DND-41 (cell line): Measurements from ENCODE around the gene QSOX2.
A peak's percentile ranks its signal among the peaks of the same experiment; 100 is the strongest.

ENCODE experiments used
- ATAC-seq: fragments of 200-7000 bp; cut with Tn5 transposase; 3 replicates; pipeline ENCODE4 v1.9.1; 2021; ENCODE audit warnings: low read depth; ENCODE audit not compliant: insufficient read depth
- DNase-seq: peaks from one replicate; pipeline ENCODE4 v3.0.0-alpha.2; 2020
- H2AFZ ChIP-seq: 2 replicates; pipeline ENCODE4 v1.6.0; 2012; ENCODE audit warnings: low read depth, low read length
- H3K27ac ChIP-seq: 2 replicates; pipeline ENCODE4 v1.5.1; 2012; ENCODE audit warnings: low read length, inconsistent platforms
- H3K27me3 ChIP-seq: fragments of 200-600 bp; sonication (generic); 2 replicates; pipeline ENCODE4 v1.6.0; 2012; ENCODE audit warnings: low read length, mild to moderate bottlenecking, inconsistent platforms; ENCODE audit not compliant: insufficient read depth, poor library complexity
- H3K36me3 ChIP-seq: 2 replicates; pipeline ENCODE4 v1.5.1; 2012; ENCODE audit warnings: low read length, inconsistent platforms; ENCODE audit not compliant: insufficient read depth
- H3K4me1 ChIP-seq: 2 replicates; pipeline ENCODE4 v1.5.1; 2012; ENCODE audit warnings: mild to moderate bottlenecking, low read length; ENCODE audit not compliant: insufficient read depth
- H3K4me2 ChIP-seq: 2 replicates; pipeline ENCODE4 v1.6.0; 2012; ENCODE audit warnings: mild to moderate bottlenecking, moderate library complexity, low read length, inconsistent platforms; ENCODE audit not compliant: insufficient read depth
- H3K4me3 ChIP-seq, 2 experiments: fragments of 200-600 bp in 1 of 2; shearing (Covaris generic) in 1 of 2; 2 replicates each; pipeline ENCODE4 v1.5.1; 2012 to 2016; ENCODE audit warnings: inconsistent platforms in 2 of 2, low read length in 2 of 2, mild to moderate bottlenecking in 2 of 2, low read depth in 1 of 2, moderate library complexity in 1 of 2
- H3K79me2 ChIP-seq: 2 replicates; pipeline ENCODE4 v1.6.0; 2012; ENCODE audit warnings: low read length, inconsistent platforms; ENCODE audit not compliant: insufficient read depth
- H3K9ac ChIP-seq: 2 replicates; pipeline ENCODE4 v1.6.0; 2012; ENCODE audit warnings: low read depth, mild to moderate bottlenecking, inconsistent platforms, low read length, moderate library complexity
- H3K9me3 ChIP-seq: 2 replicates; pipeline ENCODE4 v1.5.1; 2012; ENCODE audit warnings: low read length, moderate library complexity, mild to moderate bottlenecking, inconsistent platforms; ENCODE audit not compliant: insufficient read depth, severe bottlenecking
- H4K20me1 ChIP-seq: 2 replicates; pipeline ENCODE4 v1.6.0; 2012; ENCODE audit warnings: low read length; ENCODE audit not compliant: insufficient read depth
- CTCF ChIP-seq: IDR thresholded peaks from 2 replicates; pipeline ENCODE4 v1.5.1; 2012; ENCODE audit warnings: borderline replicate concordance, low read length, moderate library complexity, mild to moderate bottlenecking; ENCODE audit not compliant: poor library complexity, severe bottlenecking; ENCODE audit errors: extremely low read depth
- EZH2 ChIP-seq: IDR thresholded peaks from 3 replicates; pipeline ENCODE4 v1.6.1; 2012; ENCODE audit warnings: borderline replicate concordance, low read depth, mild to moderate bottlenecking, moderate library complexity, low read length, inconsistent platforms; ENCODE audit not compliant: severe bottlenecking

Gene QSOX2

GRCh38 chr9:136247551-136247916 lies 1.9 kb upstream of the QSOX2 start:
- no peaks in the 10 kb centered on the region for H3K9me3 ChIP-seq
- H3K4me3 ChIP-seq: no peak overlapping the region
- H4K20me1 ChIP-seq: peaks cover 22% of the 10 kb centered on the region
- ATAC-seq (no peak), DNase-seq (no peak)
- peaks cover 28% of the 10 kb centered on the region for H3K4me1 ChIP-seq
- H3K9ac ChIP-seq: no peak overlapping the region
- H2AFZ ChIP-seq: no peak overlapping the region
- peaks cover 28% of the 10 kb centered on the region for H3K79me2 ChIP-seq
- H3K4me2 ChIP-seq: no peak overlapping the region
- TF ChIP-seq CTCF: no peak
- no peak for TF ChIP-seq EZH2
- no peaks in the 10 kb centered on the region for H3K27me3 ChIP-seq
- no peak overlapping the region for H3K27ac ChIP-seq
- H3K36me3 ChIP-seq: peaks cover 4% of the 10 kb centered on the region; the same call in 1 of the 2 replicates

- Histone ChIP-seq H3K27ac (no peak overlapping the region), H3K9ac (no peak overlapping the region), H3K27me3 (no peaks in the 10 kb centered on the region), H3K36me3 (peaks cover 8% of the 10 kb centered on the region; the same call in 1 of the 2 replicates), H3K4me3 (no peak overlapping the region), H2AFZ (no peak overlapping the region; the same call in 1 of the 2 replicates), H3K4me1 (peaks cover 28% of the 10 kb centered on the region), H3K9me3 (no peaks in the 10 kb centered on the region), H3K4me2 (no peak overlapping the region), H4K20me1 (peaks cover 27% of the 10 kb centered on the region), H3K79me2 (peaks cover 33% of the 10 kb centered on the region)
- DNase-seq: no peak
- ATAC-seq: no peak
- TF ChIP-seq EZH2 (no peak), CTCF (no peak)
Measured at GRCh38 chr9:136246849-136247550, 1.4 kb upstream of the QSOX2 start.

GRCh38 chr9:136244969-136245218 lies 718 bp downstream of the QSOX2 start:
- DNase-seq (no peak), ATAC-seq (no peak)
- Histone ChIP-seq H3K27me3 (no peaks in the 10 kb centered on the region), H3K4me2 (peak overlapping the region; percentile 98), H4K20me1 (peaks cover 47% of the 10 kb centered on the region), H3K9ac (peak overlapping the region; percentile 60), H3K4me1 (peaks cover 28% of the 10 kb centered on the region), H3K27ac (peak overlapping the region; percentile 36), H2AFZ (no peak overlapping the region), H3K79me2 (peaks cover 54% of the 10 kb centered on the region), H3K9me3 (no peaks in the 10 kb centered on the region), H3K4me3 (peak overlapping the region; percentile 71 to 78), H3K36me3 (peaks cover 16% of the 10 kb centered on the region)
- no peak for TF ChIP-seq CTCF
- TF ChIP-seq EZH2: no peak
